Thyroid gland (tissue), 4 donors: Measurements from ENCODE around the gene CASP8. TPM values are rescaled to one million over a fixed set of nuclear protein-coding genes. Genes with fewer than 3 reads are reported as not detected.
"Not testable (repeated sequence)": the region's sequence is repeated elsewhere in the genome, so short reads cannot be mapped to it uniquely, and the experiment has no call there.

Experiments
- DNase-seq, 2 donors: peaks; one replicate each; pipeline ENCODE4 v3.0.0-alpha.2; 2019
- H3K27ac ChIP-seq, 3 donors: fragments of 200-600 bp; sonication (generic); 1 replicate in 2 of 3; 2 replicates in 1 of 3; pipeline ENCODE4 v1.5.1; 2016 to 2019; ENCODE audit warnings: mild to moderate bottlenecking in 1 of 3, moderate library complexity in 1 of 3
- H3K27me3 ChIP-seq: fragments of 200-600 bp; sonication (generic); one replicate; pipeline ENCODE4 v1.5.1; 2019
- H3K36me3 ChIP-seq, 2 donors: fragments of 200-600 bp; sonication (generic); one replicate each; pipeline ENCODE4 v1.5.1; 2016 to 2019
- H3K4me1 ChIP-seq, 2 donors: fragments of 200-600 bp; sonication (generic); one replicate each; pipeline ENCODE4 v1.5.1; 2017 to 2019
- H3K4me3 ChIP-seq, 3 donors: fragments of 200-600 bp; sonication (generic); replicated peaks in 1 of 3; 1 replicate in 2 of 3; 2 replicates in 1 of 3; pipeline ENCODE4 v1.5.1; 2016; ENCODE audit warnings: mild to moderate bottlenecking in 1 of 3
- H3K9me3 ChIP-seq: fragments of 200-600 bp; sonication (generic); one replicate; pipeline ENCODE4 v1.5.1; 2017
- CTCF ChIP-seq, 6 experiments: fragments of 200-600 bp in 3 of 6; fragments of 450-650 bp in 3 of 6; sonication (generic) in 3 of 6; IDR thresholded peaks; one replicate each; pipeline ENCODE4 v1.5.1; 2016 to 2019; ENCODE audit warnings: antibody characterized with exemption in 6 of 6, mild to moderate bottlenecking in 2 of 6, inconsistent platforms in 1 of 6, moderate library complexity in 1 of 6
- POLR2A ChIP-seq, 2 donors: fragments of 450-650 bp; IDR thresholded peaks; one replicate each; pipeline ENCODE4 v1.6.1; 2017; ENCODE audit warnings: antibody characterized with exemption in 2 of 2, mild to moderate bottlenecking in 2 of 2, moderate library complexity in 1 of 2
- WGBS, 2 donors: methylation state at CpG; one replicate each; pipeline ENCODE4 v1.1.5; 2017; 5-methylcytosine and 5-hydroxymethylcytosine counted together
- intact Hi-C: fragments of 100-400 bp; cut with DNase I; formaldehyde crosslinking; loops from one replicate; pipeline ENCODE4 v1.15.1; 2023
- total RNA-seq, 4 donors: library from RNA; depleted of rRNA; stranded (reverse); fragments of >200 nt; gene quantifications; one replicate each; pipeline ENCODE4 v1.2.3, GENCODE V29; 2016

CASP8 gene
- total RNA-seq, 4 donors from 2014 or later, result 8.7 to 14.1 (median 9.6) TPM

- WGBS, 2 donors, result 71 to 76% methylated on average over 4 to 5 of the region's 5 CpGs
- H3K9me3 ChIP-seq, result no peaks in the 10 kb centered on the region
- no peak for DNase-seq
- H3K4me3 ChIP-seq, result no peak overlapping the region
- no peaks in the 10 kb centered on the region for H3K4me1 ChIP-seq
- no peak overlapping the region for H3K27ac ChIP-seq
- H3K36me3 ChIP-seq, result peaks cover 13 to 29% of the 10 kb centered on the region in 2 donors
- intact Hi-C loops, result no loop called here
- TF ChIP-seq CTCF (IDR thresholded peaks at IDR 0.05), result no peak
- TF ChIP-seq POLR2A (IDR thresholded peaks at IDR 0.05), result no peak
- no peaks in the 10 kb centered on the region for H3K27me3 ChIP-seq
Observed at GRCh38 chr2:201275990-201276389, 15.7 kb downstream of the CASP8 start.

GRCh38 chr2:201276511-201276910 is 16.2 kb downstream of the CASP8 start:
- intact Hi-C loops, result no loop called here
- no peak for TF ChIP-seq POLR2A (IDR thresholded peaks at IDR 0.05)
- no peak for TF ChIP-seq CTCF (IDR thresholded peaks at IDR 0.05)
- Histone ChIP-seq H3K27me3 (no peaks in the 10 kb centered on the region), H3K4me3 (no peak overlapping the region), H3K27ac (no peak overlapping the region), H3K4me1 (no peaks in the 10 kb centered on the region), H3K36me3 (peaks cover 13 to 29% of the 10 kb centered on the region in 2 donors), H3K9me3 (no peaks in the 10 kb centered on the region)
- 88 to 92% methylated on average over 6 of the region's 6 CpGs for WGBS, 2 donors
- DNase-seq, result no peak

DNA sequence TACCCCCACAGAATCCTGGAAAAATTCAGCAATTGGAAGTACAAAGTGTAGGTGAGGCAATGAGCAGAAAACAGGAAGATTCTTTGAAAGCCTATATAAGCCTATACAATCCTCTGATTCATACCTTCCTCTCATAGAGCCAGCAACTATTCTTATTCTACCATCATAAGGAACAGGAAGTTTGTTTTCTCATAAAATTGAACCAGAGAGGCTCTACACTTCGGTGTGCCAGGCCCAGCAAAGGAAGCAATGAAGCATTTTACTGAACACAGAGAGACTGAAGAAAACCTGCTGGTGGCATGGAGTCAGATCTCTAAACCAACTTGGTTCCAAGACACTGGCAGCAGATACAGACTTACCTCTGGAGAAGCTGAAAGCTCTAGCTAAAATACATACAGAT is 18.7 kb downstream of the CASP8 start:
- intact Hi-C loops, result no loop called here
- TF ChIP-seq CTCF (IDR thresholded peaks at IDR 0.05) (no peak), POLR2A (IDR thresholded peaks at IDR 0.05) (no peak)
- WGBS, 2 donors, result 70 to 87% methylated on average over 1 of the region's 1 CpG

GRCh38 chr2:201280191-201281040 is 20.1 kb downstream of the CASP8 start:
- no peak for TF ChIP-seq CTCF (IDR thresholded peaks at IDR 0.05)
- no peak for TF ChIP-seq POLR2A (IDR thresholded peaks at IDR 0.05)
- H3K9me3 ChIP-seq, result no peaks in the 10 kb centered on the region
- DNase-seq, result no peak
- no peaks in the 10 kb centered on the region for H3K27me3 ChIP-seq
- WGBS, 2 donors, result 90 to 94% methylated on average over 3 of the region's 3 CpGs
- no peak overlapping the region for H3K4me3 ChIP-seq
- no peaks in the 10 kb centered on the region for H3K4me1 ChIP-seq
- no peak overlapping the region for H3K27ac ChIP-seq
- H3K36me3 ChIP-seq, result peaks cover 4 to 16% of the 10 kb centered on the region in 2 donors
- intact Hi-C loops, result no loop called here

More for the DNA sequence above, 18.7 kb downstream of the CASP8 start:
- no peak for DNase-seq
- no peaks in the 10 kb centered on the region for H3K27me3 ChIP-seq
- H3K4me3 ChIP-seq, result no peak overlapping the region
- H3K9me3 ChIP-seq, result no peaks in the 10 kb centered on the region
- no peaks in the 10 kb centered on the region for H3K4me1 ChIP-seq
- H3K36me3 ChIP-seq, result peaks cover 8 to 20% of the 10 kb centered on the region in 2 donors
- no peak overlapping the region for H3K27ac ChIP-seq

- H3K36me3 ChIP-seq, result peaks cover 0 to 7% of the 10 kb centered on the region in 2 donors
- H3K27ac ChIP-seq, result no peak overlapping the region
- intact Hi-C loops, result no loop called here
- no peak overlapping the region for H3K4me3 ChIP-seq
- H3K4me1 ChIP-seq, result no peaks in the 10 kb centered on the region
- H3K9me3 ChIP-seq, result no peaks in the 10 kb centered on the region
- TF ChIP-seq CTCF (IDR thresholded peaks at IDR 0.05), result no peak
- TF ChIP-seq POLR2A (IDR thresholded peaks at IDR 0.05), result no peak
- 95 to 97% methylated on average over 1 of the region's 1 CpG for WGBS, 2 donors
- H3K27me3 ChIP-seq, result no peaks in the 10 kb centered on the region
- no peak for DNase-seq
Observed at GRCh38 chr2:201285499-201285898, 25.2 kb downstream of the CASP8 start.

GRCh38 chr2:201290457-201291148 is 30.3 kb downstream of the CASP8 start:
- H3K27me3 ChIP-seq, intact Hi-C loops, H3K27ac ChIP-seq, H3K36me3 ChIP-seq, DNase-seq, H3K9me3 ChIP-seq, H3K4me1 ChIP-seq, H3K4me3 ChIP-seq: not testable (repeated sequence)
- 85 to 96% methylated on average over 15 of the region's 15 CpGs for WGBS, 2 donors
